Inflammatory macrophage treated with lipopolysaccharide for 1 hour (primary cell): ENCODE measurements around the gene LRRIQ3.
"Not testable (repeated sequence)": the region's sequence is repeated elsewhere in the genome, so short reads cannot be mapped to it uniquely, and the experiment has no call there.

ENCODE experiments used
- DNase-seq, 2 donors: peaks; one replicate each; pipeline ENCODE4 v3.0.0-alpha.2; 2020 to 2022

The LRRIQ3 gene, protein sequence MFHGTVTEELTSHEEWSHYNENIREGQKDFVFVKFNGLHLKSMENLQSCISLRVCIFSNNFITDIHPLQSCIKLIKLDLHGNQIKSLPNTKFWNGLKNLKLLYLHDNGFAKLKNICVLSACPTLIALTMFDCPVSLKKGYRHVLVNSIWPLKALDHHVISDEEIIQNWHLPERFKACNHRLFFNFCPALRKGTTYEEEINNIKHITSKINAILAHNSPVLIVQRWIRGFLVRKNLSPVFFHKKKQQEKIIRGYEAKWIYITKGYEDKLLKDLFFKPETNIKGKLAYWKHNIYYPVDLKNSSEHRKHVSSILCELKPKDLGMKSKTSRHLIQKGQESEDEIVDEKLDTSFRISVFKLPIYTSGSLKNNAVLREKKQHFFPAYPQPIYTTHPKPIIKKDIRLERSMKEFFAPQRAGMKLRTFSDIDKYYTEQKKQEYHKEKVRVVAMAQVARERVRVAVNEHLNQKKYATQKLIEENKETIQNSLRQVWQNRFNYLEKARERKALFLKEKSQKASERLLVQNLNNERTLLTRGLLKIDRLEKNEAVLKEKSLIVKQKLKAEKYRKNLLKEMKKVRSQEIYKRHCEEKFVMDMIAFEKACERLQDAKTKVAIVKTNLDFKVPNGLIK

DNA sequence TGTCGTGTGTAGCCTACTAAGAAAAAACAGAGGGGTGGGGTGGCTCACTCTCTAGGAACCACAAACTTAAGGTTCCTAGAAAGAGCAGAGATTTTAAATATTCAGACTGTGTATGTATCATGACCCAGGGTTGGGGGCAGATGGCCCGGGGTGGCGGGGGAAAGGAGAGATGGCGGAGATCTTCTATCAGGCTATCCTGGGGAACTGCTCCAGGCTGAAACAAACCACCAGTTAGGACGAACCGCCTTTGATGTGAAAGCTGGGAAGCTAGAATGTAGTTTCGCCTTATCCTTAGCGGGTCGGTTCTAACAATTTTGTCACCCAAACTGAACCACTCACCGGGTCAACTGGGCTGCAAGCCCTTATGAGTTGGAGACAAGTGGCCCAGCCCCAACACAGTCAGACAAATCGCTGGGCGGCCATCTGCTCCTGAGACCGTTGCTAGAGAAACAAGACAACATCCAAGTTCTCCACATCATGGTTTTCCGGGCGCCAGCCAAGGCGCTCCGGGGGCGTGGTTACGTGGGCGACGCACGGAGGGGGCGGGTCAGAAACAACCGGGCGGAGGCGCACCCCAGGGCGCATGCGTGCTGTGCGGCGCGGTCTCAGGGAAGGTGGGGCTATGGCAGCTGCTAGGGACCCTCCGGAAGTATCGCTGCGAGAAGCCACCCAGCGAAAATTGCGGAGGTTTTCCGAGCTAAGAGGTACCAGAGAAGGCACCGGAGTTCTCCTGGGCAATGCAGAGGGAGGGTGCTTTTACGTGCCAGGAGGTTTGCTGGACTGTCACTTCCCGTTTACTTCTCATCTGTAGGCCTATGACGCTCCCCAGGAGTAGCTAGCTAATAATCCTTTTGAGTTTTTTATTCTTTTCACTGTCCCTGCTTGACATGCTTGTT is at the start of gene LRRIQ3, which contains the start of gene FPGT:
LRRIQ3 (minus strand) TSS at position 520 of the 896 bp plus-strand sequence. CDS start 14,492 bp downstream, outside the sequence.
FPGT (plus strand) TSS at position 586 of the 896 bp plus-strand sequence; CDS start at position 623, 37 bp downstream.
- peak; percentile 86 to 97 for DNase-seq

DNA sequence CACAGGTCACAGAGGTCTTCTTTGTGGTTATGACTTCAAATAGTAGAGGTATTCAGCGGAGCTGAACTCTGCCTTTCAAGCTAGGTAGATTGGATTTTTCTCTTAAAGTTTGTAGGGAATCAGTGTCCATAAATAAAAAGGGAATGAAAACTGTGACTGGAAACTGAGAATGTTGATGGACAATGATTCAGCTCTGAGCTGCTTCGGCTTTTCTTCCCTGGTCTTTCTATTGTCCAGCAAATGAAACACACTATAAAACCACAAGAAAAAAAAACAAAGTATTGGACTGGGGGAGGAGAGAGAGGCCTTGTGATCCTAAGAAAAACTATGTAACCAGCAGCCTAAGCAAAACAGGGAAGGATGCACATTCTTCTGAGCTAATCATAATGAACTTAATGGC is 48.3 kb upstream of the LRRIQ3 start:
- DNase-seq, result no peak

DNA sequence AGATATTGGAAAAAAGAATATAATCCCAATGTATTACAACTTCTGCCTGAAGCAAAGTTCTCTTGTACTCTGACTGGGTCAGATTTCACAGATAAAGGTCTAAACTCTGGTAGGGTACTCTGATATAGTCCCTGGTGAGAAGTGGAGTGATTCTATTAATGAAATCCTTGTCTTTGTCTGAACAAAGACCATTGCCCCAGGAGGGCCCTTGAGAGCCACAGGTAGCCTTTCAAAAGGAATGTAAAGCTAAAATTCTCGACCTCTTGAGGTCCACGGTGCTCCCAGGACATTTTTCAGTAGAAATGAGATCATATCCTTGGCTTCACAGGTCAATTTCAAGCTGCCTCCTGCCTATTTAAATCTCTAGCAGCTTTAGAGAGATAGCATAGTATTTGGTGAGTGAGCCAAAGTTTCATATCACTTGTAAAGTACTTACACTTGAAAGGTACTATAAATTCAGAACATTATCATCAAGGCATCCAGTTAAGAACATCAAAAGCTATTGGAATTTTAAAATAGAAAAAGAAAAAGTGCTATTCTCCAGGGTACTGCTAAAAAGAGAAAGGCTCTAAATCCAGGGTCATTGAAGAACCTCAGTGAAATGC is 47.3 kb upstream of the LRRIQ3 start:
- no peak for DNase-seq

DNA sequence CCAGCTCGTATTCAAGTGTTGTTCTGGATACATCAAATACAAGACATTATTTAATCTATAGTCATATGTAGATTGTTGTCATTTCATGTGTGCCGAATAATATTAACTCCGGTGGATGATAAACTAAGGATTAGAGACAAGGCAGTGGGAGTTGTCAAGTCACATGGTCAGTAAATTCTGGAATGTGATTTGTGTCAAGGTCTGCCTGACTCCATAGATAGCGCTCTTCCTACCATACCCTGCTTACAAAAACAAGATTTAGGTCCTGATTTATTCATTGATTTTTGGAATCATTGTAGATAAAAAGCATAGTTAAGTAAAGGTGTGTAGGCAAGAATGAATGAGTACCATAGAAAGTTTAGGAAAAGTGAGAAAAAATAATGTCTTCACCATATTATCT is 39.8 kb upstream of the LRRIQ3 start:
- no peak for DNase-seq

DNA sequence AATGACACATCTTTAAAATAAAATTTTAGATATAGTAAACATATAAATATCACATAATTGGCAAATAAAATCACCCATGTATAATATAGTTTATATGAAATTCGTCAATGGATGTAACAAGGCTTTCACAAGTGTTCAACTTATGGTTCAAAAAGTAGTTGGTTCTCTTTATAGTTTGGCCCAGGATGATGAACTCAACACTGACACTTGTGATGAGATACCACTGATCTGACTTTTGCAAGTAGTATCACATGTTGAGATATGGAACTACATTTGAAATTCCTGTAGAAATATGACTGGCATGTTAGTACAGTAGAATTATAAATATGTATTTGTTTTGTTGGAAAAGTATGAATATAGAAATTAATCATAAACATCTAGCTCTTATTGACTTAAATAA is 39.1 kb upstream of the LRRIQ3 start:
- no peak for DNase-seq

DNA sequence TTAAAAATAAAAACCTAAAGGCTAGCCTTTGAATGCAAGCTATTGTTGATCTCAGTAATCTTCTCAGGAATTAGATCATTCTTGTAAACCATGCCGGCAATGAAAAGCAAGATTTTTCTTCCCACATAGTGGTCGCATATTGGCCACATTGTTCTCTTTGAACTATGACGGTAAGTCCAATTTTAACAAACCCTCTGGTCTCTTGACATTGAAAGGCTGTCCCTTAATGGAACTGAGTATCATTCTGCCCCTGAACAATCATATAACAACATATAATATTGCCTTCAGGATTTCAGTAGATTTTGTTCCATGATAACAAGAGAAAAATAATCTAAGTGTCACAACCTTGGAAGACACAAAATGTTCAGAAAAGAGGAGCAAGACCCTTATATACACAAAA is 38.5 kb upstream of the LRRIQ3 start:
- no peak for DNase-seq

DNA sequence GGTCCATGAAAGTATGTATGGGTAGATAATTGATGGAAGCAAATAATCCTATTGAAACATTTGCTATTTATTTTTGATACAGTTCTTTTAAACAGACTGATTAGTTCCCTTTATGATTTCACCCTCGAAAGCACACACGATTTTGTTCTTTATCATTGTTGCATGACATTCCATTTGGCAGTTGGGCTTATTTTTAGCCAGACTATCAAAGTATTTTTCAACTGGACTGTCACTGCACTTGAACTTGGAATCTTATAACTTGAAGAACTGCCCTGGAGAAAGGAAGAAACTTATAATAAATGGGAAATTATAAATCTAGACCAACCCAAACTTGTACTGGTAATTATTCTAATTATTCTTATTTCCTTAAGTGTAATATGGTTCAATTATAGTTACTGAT is 37.2 kb upstream of the LRRIQ3 start, which contains the start of gene TNNI3K:
TNNI3K (plus strand) TSS at position 235 of the 400 bp plus-strand sequence; CDS start at position 300, 65 bp downstream.
- no peak for DNase-seq

DNA sequence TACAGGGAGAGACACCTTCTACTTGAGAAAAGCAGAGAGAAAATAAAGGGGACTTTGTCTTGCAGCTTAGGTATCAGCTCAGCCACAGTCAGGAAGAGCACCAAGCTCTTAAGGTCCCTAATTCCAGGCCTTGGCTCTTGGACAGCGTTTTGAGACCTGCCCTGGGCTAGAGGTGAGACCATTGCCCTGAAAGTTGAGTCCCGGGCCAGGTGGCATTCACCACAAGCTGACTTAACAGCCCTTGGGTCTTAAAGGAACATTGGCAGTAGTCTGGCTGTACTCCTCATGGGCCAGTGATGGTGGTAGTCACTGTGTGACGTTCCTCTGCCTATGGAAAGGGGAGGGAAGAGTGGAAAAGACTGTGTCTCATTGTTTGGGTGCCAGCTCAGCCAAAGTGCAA is 25.5 kb upstream of the LRRIQ3 start:
- DNase-seq, result no peak

DNA sequence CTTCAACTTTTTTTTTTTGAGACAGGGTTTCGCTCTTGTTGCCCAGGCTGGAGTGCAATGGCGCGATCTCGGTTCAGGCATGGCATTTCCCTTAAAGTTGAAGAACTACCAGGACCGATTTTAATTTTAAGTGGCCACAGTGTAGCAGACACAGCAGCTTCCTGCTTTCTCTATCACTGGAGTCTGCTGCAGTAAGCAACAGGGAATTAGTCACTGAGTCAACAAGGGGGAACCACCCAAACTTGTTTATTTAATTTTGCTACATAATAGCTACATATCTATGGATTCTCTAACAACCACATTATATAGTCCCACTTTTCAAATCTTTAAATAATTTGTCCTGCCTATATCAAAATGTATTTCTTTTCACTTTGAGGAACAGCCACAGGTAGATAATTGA is 24.7 kb upstream of the LRRIQ3 start:
- DNase-seq, result no peak

DNA sequence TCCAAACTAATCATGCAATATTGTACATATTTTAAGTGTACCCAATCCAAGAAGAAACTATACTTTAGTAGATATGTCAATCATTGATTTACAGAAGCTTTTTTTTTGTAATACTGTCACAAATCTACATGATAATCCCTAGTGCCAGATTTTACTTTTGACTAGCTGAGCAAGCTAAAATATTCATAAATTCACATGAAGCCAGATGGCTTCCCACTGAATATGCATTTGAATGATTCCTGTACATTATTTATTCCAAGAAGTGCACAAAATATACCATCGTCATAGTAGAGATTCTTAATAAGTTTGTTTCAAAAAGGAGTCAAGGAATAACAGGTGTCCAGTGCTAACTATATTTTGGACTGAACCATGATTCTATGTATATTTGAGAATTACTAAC is 17.3 kb upstream of the LRRIQ3 start:
- DNase-seq, result no peak

DNA sequence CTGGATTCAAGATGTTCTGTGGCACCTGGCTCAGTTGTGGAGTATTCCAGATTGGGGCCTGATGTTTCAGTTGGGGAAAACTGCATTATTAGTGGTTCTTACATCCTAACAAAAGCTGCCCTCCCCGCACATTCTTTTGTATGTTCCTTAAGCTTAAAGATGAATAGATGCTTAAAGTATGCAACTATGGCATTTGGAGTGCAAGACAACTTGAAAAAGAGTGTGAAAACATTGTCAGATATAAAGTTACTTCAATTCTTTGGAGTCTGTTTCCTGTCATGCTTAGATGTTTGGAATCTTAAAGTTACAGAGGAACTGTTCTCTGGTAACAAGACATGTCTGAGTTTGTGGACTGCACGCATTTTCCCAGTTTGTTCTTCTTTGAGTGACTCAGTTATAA is 7.3 kb upstream of the LRRIQ3 start:
- no peak for DNase-seq

DNA sequence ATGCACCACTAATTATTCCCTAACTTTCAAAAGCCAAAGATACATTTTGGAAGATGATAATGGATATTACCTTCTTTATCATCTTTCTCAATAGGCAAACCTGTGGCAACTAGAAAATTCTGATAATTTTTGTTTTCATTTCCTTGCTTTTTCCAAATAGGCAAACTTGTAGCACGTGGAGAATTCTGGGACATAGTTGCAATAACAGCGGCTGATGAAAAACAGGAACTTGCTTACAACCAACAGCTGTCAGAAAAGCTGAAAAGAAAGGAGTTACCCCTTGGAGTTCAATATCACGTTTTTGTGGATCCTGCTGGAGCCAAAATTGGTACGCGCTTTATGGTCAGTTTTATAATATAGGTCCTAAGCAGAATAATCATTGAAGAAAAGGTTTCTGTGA is 1.5 kb upstream of the LRRIQ3 start:
- peak; percentile 36 to 37 for DNase-seq

DNA sequence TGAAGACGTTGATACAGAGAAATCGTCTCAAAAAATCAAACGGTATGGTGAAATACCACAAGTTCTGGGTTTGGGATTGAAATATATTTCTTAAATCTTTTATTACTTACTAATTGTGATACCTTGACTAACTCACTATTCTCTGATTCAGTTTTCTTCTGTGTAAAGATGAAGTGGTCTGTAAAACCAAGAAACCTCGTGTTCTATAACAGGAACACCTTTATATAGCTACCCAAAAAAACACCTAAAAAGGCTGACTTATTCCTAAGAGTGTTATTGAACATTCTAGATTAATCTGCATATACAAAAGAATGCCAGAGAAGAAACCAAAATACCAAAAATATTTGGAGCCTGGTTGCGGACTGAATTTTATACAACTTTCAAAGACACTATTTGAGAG is 721 bp downstream of the LRRIQ3 start:
- DNase-seq, result no peak

DNA sequence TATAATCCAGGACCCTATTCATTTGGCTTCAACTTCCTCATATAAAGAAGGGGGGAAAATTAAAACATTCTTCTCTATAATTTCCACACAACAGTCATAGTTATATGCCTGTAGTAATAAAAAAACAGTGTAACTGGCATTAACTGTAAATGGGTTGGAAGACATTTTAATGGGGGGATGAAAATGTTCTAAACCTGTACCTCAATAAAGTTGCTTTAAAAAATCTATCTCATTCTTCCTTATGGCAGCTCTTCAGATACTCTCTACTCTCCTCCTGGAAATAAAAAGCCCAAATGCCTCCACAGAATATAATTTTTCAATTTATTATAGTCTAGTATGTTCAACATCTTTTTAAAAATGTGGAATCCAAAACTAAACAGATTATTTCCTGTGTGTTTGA is 2.6 kb downstream of the LRRIQ3 start:
- no peak for DNase-seq

DNA sequence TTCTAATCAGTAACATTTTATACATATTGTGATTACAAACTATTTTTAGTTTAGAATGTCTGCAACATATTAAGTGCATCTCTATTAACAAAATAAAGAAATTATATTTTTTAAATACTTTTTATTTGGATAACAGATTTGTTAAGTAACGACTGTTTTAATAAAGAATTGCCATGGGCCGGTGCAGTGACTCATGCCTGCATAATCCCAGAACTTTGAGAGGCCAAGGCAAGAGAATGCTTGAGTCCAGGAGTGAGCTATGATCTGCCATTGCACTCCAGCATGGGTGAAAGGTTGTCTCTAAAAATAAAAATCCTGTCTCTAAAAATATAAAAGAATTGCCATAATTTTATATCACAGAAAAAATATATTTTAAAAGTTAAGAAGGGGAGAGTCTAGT is 4.1 kb downstream of the LRRIQ3 start:
- no peak for DNase-seq

DNA sequence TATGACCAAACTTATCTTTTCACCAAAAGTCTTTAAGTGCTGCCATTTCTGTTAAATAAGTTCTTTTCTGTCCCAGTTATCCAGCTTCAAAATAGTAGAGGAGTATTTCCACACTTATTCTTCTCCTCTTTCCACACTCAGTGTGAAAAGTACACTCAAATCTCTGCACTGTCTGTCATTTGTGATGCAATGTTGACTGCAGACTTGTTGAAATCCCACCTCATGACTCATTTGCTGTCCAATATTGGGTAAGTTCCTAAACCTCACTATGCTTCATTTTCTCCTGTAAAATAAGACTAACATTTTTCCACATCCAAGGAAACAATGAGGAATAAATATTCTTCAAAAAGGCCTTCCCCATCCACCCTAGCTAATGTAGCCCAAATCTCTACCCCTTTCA is 17.5 kb downstream of the LRRIQ3 start:
- DNase-seq, result peak; percentile 51 to 73

DNA sequence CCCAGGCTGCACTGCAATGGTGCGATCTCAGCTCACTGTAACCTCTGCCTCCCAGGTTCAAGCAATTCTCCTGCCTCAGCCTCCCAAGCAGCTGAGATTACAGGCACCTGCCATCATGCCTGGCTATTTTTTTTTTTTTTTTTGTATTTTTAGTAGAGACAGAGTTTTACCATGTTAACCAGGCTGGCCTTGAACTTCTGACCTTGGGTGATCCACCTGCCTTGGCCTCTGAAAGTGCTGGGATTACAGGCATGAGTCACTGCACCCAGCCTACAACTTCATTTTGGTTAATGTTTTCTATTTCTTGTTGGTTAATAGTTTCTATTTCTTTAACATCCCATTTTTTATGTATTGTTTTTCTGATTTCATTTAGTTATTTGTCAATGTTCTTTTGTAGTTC is 23.6 kb downstream of the LRRIQ3 start:
- not testable (repeated sequence) for DNase-seq

DNA sequence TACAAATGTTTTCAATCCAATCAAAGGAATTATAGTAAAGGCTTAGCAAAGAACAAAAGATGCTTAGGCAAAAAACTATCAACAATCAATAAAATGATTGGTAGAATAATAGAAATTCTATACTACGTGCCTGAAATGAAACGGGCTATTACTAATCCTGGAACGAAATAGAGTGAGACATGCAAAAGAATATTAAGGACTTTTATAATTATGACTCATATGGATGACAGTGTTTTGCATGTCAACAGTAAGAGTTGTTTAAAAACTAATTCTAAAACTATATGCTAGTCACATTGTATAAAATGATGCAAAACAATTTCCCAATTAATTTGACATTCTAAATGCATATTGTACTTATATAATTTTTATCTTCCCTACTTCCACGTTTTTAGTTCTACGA is 35.6 kb downstream of the LRRIQ3 start:
- DNase-seq, result no peak

DNA sequence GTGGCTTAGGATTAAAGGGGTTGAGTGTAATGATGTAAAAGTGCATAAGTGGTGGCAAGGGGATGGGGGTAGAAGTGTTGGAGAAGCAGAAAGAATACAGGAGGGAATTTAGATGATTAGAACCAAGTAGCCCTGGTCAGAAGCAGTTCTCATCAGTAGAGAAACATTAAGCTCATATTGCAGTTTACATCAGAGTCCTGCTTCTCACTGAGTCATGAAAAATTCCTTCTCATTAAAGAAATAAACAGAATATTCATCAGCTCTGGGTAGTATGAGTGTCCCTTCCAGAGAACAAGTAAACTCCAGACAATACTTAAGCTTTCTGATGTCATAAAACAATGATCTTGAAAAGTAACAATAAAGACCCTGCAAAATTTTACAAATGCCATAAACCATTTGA is 36.5 kb downstream of the LRRIQ3 start:
- DNase-seq, result no peak

DNA sequence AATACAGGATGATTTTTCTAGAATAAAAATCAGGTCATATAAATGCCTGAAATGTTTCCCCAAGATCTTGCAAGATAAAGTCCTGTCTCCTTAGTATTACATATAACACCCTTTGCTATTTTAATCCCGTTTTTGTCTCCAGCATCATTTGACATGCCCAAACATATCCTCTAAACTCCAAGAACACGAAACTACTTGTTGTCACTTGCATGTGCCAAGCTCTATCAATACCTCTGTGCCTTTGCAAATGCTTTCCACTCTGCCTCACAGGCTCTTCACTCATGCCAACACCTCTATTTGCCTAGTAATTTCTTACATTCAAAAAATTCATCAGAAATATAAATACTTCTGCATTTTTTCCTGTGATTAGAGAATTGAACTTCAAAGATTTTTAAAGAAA is 37.9 kb downstream of the LRRIQ3 start:
- no peak for DNase-seq

DNA sequence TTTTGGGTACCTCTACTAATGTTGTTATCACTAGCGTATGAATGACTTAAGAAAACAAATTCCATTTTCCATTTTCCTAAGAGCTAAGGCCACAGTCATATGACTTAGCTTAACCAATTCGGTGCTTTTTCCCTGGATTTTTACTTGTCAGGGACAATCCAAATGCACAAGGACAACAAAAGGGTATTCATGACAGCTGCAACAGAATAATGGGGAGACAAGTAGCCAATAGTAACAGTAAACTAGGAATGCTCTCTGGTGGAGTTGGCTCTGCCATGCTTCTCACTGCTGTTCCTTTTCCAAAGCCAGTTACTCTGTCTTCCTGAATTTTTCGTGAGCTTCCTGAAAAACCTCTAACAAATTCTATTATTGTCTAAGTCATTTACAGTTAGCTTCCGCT is 52.9 kb downstream of the LRRIQ3 start:
- no peak for DNase-seq

DNA sequence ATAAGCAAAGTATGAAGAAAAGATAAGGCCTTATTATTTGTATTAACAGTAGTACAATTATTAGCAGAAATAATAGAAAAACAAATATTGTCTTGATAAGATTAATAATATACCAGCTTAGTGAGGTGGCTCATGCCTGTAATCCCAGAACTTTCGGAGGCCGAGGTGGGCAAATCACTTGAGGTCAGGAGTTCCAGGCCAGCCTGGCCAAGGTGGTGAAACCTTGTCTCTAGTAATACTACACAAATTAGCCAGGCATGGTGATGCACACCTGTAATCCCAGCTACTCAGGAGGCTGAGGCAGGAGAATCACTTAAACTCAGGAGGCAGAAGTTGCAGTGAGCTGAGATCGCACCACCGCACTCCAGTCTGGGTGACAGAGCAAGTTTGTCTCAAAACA is 80.6 kb downstream of the LRRIQ3 start:
- DNase-seq, result not testable (repeated sequence)

DNA sequence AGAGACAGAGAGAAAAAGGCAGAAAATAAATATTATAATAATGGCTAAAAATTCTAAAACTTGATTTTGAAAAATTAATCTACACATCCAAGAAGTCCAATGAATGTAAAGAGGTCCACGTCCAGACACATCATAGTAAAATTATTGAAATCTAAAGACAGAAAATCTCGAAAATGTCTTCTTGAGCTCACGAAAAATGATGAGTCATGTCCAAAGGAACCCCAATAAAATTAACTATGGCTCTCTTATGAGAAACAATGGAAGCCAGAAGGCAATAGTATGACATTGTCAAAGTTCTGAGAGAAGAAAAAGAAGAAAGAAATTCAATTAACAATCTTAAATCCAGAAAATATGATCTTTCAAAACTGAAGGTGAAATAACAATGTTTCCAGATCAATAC is 84.6 kb downstream of the LRRIQ3 start:
- DNase-seq, result no peak
